K562 (cell line): Measurements from ENCODE around the gene SDC1.

Experiments
- CAMTA2 ChIP-seq: fragments of 250-450 bp; sonication (Bioruptor Pico); conservative IDR thresholded peaks from 2 replicates; pipeline ENCODE4 v1.5.1; 2022
- TF ChIP-seq, protein P1 (sequence below): fragments of 250-450 bp; sonication (Bioruptor Pico); IDR thresholded peaks from 2 replicates; pipeline ENCODE4 v1.5.0; 2021

GRCh38 chr2:20232837-20233207 lies 7.9 kb upstream of the SDC1 start:
- TF ChIP-seq, protein P1, sequence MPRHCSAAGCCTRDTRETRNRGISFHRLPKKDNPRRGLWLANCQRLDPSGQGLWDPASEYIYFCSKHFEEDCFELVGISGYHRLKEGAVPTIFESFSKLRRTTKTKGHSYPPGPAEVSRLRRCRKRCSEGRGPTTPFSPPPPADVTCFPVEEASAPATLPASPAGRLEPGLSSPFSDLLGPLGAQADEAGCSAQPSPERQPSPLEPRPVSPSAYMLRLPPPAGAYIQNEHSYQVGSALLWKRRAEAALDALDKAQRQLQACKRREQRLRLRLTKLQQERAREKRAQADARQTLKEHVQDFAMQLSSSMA, result no peak
- TF ChIP-seq CAMTA2 (CRISPR knock-in tag), result no peak
